Memory B cell (primary cell): Measurements from ENCODE around the gene PRRT1.
"Not testable (repeated sequence)": the region's sequence is repeated elsewhere in the genome, so short reads cannot be mapped to it uniquely, and the experiment has no call there.

Experiments used
- ATAC-seq: fragments of 150-1000 bp; cut with Tn5 transposase; 2 replicates; pipeline ENCODE4 v1.10.0; 2021; ENCODE audit warnings: low read depth, mild to moderate bottlenecking, moderate library complexity
- DNase-seq, 2 donors: peaks; one replicate each; pipeline ENCODE4 v3.0.0; 2022; ENCODE audit warnings: low spot score in 2 of 2
- H3K27ac Mint-ChIP-seq: one replicate; pipeline ENCODE4 v1.8.0; 2022; ENCODE audit warnings: mild to moderate bottlenecking, moderate library complexity, mixed read lengths
- H3K27me3 Mint-ChIP-seq: one replicate; pipeline ENCODE4 v1.8.0; 2022; ENCODE audit warnings: mixed read lengths
- H3K36me3 Mint-ChIP-seq: one replicate; pipeline ENCODE4 v1.8.0; 2022; ENCODE audit warnings: mild to moderate bottlenecking, mixed read lengths
- H3K4me1 Mint-ChIP-seq: one replicate; pipeline ENCODE4 v1.8.0; 2022; ENCODE audit warnings: mixed read lengths
- H3K4me3 Mint-ChIP-seq: one replicate; pipeline ENCODE4 v1.8.0; 2022; ENCODE audit warnings: mild to moderate bottlenecking, moderate library complexity, mixed read lengths
- H3K9me3 Mint-ChIP-seq: one replicate; pipeline ENCODE4 v1.8.0; 2022; ENCODE audit warnings: mixed read lengths

The PRRT1 gene

DNA sequence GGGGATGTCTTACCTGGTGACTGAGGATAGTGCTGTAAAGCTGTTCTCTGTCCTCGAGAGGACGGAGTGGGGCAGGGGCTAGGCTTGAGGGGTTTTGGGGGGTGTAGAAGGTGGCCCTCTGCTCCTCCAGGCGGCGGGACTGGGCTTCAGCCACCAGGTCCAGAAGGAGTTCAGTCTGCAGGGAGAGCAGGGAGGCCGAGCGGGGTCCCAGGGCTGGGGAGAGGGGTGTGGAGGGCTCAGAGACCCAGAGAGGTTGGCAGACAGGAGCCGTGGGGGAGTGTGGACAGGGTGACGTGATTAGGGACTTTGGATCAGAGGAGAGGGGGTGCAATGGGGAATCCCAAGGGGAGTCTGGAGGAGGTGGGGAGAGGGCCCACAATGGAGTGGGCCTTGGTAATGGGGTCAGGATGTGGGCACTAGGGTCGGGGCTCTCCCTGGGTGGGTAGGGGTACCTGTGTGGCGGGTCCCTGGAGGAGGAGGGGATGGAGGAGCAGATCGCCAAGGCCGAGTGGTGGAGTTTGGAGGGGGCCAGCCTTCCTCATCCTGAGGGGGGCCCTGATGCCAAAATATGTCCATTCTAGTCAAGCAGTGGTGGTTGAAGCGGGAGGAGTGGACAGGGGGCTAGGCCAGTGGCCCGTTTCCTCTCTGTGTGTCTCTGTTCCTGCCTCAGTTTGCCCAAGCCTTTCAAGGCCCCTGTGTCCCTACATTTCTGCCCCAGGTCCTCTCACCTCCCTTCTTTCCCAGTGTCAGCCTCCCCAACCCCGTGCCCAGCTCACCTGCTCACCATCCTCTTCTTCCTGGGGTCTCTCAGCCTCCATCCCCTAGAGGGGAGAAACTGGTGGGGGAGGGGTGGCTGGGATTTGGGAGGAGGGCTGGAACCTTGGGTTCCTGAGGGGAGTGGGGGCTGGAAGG, 40.2 kb upstream of the PRRT1 start:
- DNase-seq, result no peak

DNA sequence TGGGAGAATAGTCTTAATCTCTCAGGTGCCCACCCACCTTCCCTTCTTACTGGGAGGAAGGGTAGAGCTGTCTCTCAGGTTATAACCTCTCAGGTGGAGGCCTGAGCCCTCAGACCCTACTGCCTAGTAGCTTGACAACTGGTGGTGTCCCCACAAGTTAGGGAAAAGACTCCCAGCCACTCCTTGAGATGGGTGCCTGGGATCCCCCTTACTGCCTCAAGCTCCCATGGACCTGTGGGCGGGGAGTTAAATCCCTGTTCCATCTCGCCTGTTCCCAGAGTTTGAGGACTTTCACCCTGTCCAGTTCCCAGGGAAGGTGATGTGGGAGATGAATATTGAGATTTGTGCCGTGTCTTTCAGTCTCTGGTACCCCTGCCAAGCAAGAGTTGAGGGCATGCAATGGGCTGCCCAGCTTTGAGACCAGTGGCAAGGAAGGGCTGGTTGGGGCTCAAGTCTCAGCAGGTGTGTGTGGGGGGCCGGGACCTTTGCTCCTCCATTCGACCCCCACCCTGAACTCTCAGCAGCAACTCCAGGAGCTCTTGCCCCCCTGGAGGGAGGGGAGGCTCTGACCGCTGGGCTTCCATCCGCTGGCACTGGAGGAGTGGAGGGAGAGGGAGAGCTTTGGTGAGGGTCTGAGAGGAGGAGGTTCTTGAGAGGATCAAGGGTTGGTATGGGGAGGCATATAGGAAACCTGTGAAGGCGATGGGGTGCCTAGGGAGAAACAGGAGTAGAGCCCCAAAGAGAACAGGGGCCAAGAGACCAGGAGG, 39.4 kb upstream of the PRRT1 start:
- H3K4me1 Mint-ChIP-seq, result peaks cover 50% of the 10 kb centered on the region
- ATAC-seq, result no peak
- H3K9me3 Mint-ChIP-seq, result no peaks in the 10 kb centered on the region

More for the DNA sequence above, 40.2 kb upstream of the PRRT1 start:
- Mint-ChIP-seq H3K4me3 (peak overlapping the region; percentile 100), H3K9me3 (no peaks in the 10 kb centered on the region), H3K4me1 (peaks cover 48% of the 10 kb centered on the region), H3K27ac (peak overlapping the region; percentile 95), H3K27me3 (no peaks in the 10 kb centered on the region), H3K36me3 (peaks cover 31% of the 10 kb centered on the region)
- ATAC-seq, result no peak

GRCh38 chr6:32190054-32190851, 38.5 kb upstream of the PRRT1 start, which contains the start of gene PBX2:
TSS of gene PBX2 (minus strand) at chr6:32190202. CDS start at chr6:32189915, 287 bp downstream.
- peaks cover 51% of the 10 kb centered on the region for H3K4me1 Mint-ChIP-seq
- H3K4me3 Mint-ChIP-seq, result peak within 1 kb of the TSS; percentile 100
- ATAC-seq, result peak; percentile 81
- H3K27me3 Mint-ChIP-seq, result no peaks in the 10 kb centered on the region
- H3K9me3 Mint-ChIP-seq, result no peaks in the 10 kb centered on the region
- peaks cover 41% of the 10 kb centered on the region for H3K36me3 Mint-ChIP-seq
- peak within 1 kb of the TSS; percentile 95 for H3K27ac Mint-ChIP-seq
- DNase-seq, result peak; percentile 49 to 70

More for the DNA sequence above, 39.4 kb upstream of the PRRT1 start:
- no peak for DNase-seq
- peaks cover 36% of the 10 kb centered on the region for H3K36me3 Mint-ChIP-seq
- H3K4me3 Mint-ChIP-seq, result peak overlapping the region; percentile 100
- H3K27ac Mint-ChIP-seq, result peak overlapping the region; percentile 95
- H3K27me3 Mint-ChIP-seq, result no peaks in the 10 kb centered on the region

DNA sequence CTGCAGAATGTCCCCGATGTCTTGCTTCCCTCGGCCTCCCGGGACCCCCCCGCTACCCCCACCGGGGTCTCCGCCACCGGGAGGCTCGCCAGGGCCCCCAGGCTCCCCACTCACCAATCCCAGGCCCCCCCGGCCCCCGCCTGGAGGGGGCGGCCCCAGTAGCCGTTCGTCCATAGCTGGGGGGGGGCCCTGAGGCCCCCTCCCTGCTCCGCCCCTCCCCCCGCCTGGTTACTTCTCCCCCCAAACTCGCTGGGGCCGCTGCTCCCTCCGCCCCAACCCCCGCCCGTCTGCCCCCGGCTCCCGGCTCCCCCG, 38.0 kb upstream of the PRRT1 start:
- no peak for ATAC-seq
- no peak for DNase-seq
- Mint-ChIP-seq H3K4me1 (peaks cover 46% of the 10 kb centered on the region), H3K9me3 (no peaks in the 10 kb centered on the region), H3K27ac (peak overlapping the region; percentile 95), H3K36me3 (peaks cover 41% of the 10 kb centered on the region), H3K27me3 (no peaks in the 10 kb centered on the region), H3K4me3 (peak overlapping the region; percentile 88)

- peaks cover 44% of the 10 kb centered on the region for H3K4me1 Mint-ChIP-seq
- peak overlapping the region; percentile 88 for H3K4me3 Mint-ChIP-seq
- ATAC-seq (no peak), DNase-seq (no peak)
- peaks cover 41% of the 10 kb centered on the region for H3K36me3 Mint-ChIP-seq
- H3K27me3 Mint-ChIP-seq, result no peaks in the 10 kb centered on the region
- no peaks in the 10 kb centered on the region for H3K9me3 Mint-ChIP-seq
- peak overlapping the region; percentile 95 for H3K27ac Mint-ChIP-seq
Measured at GRCh38 chr6:32189069-32189741, 37.5 kb upstream of the PRRT1 start.

DNA sequence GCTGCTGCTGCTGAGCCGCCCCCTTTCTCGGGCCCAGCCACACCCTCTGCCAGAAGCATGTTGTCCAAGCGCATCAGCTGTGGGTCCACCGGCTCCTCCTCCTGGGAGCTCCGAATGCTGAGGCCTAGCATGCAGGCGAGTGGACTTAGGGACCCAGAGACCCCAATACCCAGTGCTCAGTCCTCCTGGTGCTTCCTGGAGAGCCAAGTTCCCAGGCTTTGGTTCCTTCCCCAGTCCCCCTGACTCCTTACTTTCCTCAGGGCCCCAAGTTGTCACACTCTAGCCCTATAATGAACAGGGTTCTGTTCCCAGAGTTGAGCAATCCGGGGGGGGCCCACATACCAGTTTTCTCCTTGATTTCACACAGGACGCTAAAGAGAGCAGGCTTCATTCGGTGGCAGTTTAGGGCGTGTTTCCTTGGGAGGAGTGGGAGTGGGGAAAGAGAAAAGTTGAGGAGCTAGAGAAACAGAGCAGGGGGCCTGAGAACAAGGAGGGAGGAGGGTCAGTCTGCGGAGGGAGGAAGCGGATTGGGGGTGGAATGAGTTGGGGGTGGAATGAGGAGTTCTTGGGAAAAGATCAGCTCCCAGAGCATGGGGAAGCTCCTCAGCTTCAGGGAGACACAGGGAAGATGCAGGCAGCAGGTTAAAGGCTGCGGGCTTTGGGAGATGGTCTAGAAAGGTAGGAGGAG, 36.8 kb upstream of the PRRT1 start:
- ATAC-seq (no peak), DNase-seq (no peak)
- peak overlapping the region; percentile 95 for H3K27ac Mint-ChIP-seq
- H3K36me3 Mint-ChIP-seq, result peaks cover 41% of the 10 kb centered on the region
- no peaks in the 10 kb centered on the region for H3K27me3 Mint-ChIP-seq
- H3K4me1 Mint-ChIP-seq, result peaks cover 40% of the 10 kb centered on the region
- H3K4me3 Mint-ChIP-seq, result peak overlapping the region; percentile 88
- H3K9me3 Mint-ChIP-seq, result no peaks in the 10 kb centered on the region

- H3K4me1 Mint-ChIP-seq, result peaks cover 39% of the 10 kb centered on the region
- peak overlapping the region; percentile 99 for H3K27ac Mint-ChIP-seq
- DNase-seq, H3K27me3 Mint-ChIP-seq, H3K9me3 Mint-ChIP-seq, ATAC-seq: not testable (repeated sequence)
- H3K4me3 Mint-ChIP-seq, result peak overlapping the region; percentile 51
- H3K36me3 Mint-ChIP-seq, result peaks cover 41% of the 10 kb centered on the region
Measured at GRCh38 chr6:32187725-32188380, 36.1 kb upstream of the PRRT1 start.

DNA sequence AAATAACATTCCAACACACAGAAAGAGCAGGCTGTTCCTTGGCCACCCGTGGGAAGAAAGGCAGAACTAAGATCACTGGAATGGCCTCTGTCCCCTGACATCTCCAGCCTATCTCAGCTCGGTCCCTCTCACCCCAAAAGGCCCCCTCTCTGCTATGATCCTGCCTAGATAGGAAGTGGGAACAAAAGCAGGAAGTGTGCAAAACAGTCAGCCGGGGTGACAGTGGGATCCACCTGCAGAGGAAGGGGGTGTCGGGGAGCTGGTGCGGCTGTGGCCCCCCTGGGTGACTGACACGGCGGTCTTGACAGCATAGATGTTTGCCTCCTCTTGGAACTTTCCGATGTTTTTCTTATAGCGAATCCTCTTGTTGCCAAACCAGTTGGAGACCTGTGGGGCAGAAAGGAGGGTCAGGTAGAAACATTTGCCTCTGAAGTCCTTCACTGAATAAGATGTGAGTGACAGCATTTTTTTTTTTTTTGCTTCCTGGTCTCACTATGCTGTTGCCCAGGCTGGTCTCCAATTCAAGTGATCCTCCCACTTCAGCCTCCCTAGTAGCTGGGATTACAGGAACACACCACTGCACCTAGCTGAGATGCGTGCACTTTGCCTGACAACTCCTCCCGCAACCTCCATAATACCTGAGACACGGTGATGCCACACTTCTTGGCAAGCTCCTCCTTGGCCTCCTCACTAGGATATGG, 35.4 kb upstream of the PRRT1 start:
- H3K4me3 Mint-ChIP-seq, result peak overlapping the region; percentile 52
- peaks cover 39% of the 10 kb centered on the region for H3K36me3 Mint-ChIP-seq
- DNase-seq, result no peak
- H3K4me1 Mint-ChIP-seq, result peaks cover 38% of the 10 kb centered on the region
- peak overlapping the region; percentile 99 for H3K27ac Mint-ChIP-seq
- no peaks in the 10 kb centered on the region for H3K9me3 Mint-ChIP-seq
- no peak for ATAC-seq
- H3K27me3 Mint-ChIP-seq, result no peaks in the 10 kb centered on the region

DNA sequence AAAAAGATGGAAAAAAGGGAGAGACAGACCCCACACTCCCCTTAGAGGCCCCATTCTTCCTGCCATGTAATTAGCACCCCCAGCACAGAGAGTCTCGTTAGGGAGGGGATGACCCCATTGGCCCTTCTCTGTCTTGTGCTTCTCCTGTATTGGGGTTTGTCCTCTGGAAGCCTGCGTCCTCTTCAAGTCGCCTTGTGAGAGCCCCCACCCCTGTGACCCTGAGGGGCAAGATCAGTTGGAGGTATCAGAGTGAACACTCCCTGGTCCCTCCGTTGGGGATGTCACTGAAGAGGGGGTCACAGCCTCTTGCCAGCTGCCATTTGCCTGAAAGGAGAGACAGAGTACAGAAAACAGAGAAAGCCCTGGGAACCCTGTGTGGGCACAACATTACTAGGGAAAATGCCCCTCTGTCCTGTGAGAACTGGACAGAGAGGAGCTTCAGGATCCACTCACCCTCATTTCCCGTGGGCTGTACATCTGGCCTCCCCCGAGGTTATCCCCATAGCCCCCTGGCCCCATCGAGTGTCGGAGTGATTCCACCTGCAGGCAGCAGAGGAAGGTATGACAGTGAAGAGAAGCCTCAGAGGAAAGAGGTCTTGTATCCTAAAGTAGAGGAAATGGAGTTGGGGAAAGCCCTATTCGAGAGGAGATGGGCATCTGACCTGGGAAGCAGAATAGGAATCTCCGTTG, 34.6 kb upstream of the PRRT1 start:
- peaks cover 32% of the 10 kb centered on the region for H3K36me3 Mint-ChIP-seq
- peak overlapping the region; percentile 55 for H3K4me3 Mint-ChIP-seq
- not testable (repeated sequence) for H3K27me3 Mint-ChIP-seq, DNase-seq, H3K9me3 Mint-ChIP-seq, ATAC-seq
- H3K27ac Mint-ChIP-seq, result peak overlapping the region; percentile 99
- peaks cover 37% of the 10 kb centered on the region for H3K4me1 Mint-ChIP-seq

DNA sequence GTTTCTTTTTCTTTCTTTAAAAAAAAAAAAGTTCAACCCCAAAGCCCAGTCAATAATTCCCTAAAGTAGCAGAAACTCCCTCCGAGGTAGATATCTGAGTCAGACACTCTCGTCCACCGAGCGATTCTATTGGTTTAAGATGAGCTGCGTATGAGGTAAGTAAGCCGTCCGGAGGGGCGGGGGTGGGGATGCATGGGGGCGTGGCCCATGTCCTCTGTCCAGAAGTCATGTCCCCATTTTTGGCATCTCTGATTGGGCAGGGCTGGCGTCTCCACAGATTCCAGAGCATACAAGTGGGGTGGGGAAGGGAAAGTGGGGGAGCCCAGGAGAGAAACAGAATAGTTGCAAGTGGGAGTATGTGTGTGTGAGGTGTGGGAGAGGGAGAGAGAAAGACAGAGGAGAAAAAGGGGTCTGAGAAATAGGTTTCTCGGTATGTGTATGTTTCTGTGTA, 34.0 kb upstream of the PRRT1 start:
- not testable (repeated sequence) for H3K9me3 Mint-ChIP-seq, DNase-seq, H3K27me3 Mint-ChIP-seq
- H3K4me3 Mint-ChIP-seq, result peak overlapping the region; percentile 55
- peaks cover 35% of the 10 kb centered on the region for H3K4me1 Mint-ChIP-seq
- H3K27ac Mint-ChIP-seq, result peak overlapping the region; percentile 99
- peak; percentile 53 for ATAC-seq
- peaks cover 30% of the 10 kb centered on the region for H3K36me3 Mint-ChIP-seq

GRCh38 chr6:32184084-32184640, 32.4 kb upstream of the PRRT1 start, which contains the start of gene AGER:
TSS of gene AGER (minus strand) at chr6:32184253. CDS start at chr6:32184222, 31 bp downstream.
- H3K36me3 Mint-ChIP-seq, result peaks cover 32% of the 10 kb centered on the region
- no peak for ATAC-seq

More at GRCh38 chr6:32184084-32184640, 32.4 kb upstream of the PRRT1 start, which contains the start of gene AGER:
- no peaks in the 10 kb centered on the region for H3K27me3 Mint-ChIP-seq
- peak within 1 kb of the TSS; percentile 31 for H3K27ac Mint-ChIP-seq
- no peak within 1 kb of the TSS for H3K4me3 Mint-ChIP-seq
- H3K9me3 Mint-ChIP-seq, result no peaks in the 10 kb centered on the region
- DNase-seq, result no peak
- peaks cover 39% of the 10 kb centered on the region for H3K4me1 Mint-ChIP-seq
